Fibroblast of skin of right biceps (primary cell): ENCODE results near the gene KDM4D.
"Not testable (repeated sequence)": the region's sequence is repeated elsewhere in the genome, so short reads cannot be mapped to it uniquely, and the experiment has no call there.

Source experiments
- DNase-seq: peaks from one replicate; pipeline ENCODE4 v3.0.0-alpha.2; 2013

Gene KDM4D

DNA sequence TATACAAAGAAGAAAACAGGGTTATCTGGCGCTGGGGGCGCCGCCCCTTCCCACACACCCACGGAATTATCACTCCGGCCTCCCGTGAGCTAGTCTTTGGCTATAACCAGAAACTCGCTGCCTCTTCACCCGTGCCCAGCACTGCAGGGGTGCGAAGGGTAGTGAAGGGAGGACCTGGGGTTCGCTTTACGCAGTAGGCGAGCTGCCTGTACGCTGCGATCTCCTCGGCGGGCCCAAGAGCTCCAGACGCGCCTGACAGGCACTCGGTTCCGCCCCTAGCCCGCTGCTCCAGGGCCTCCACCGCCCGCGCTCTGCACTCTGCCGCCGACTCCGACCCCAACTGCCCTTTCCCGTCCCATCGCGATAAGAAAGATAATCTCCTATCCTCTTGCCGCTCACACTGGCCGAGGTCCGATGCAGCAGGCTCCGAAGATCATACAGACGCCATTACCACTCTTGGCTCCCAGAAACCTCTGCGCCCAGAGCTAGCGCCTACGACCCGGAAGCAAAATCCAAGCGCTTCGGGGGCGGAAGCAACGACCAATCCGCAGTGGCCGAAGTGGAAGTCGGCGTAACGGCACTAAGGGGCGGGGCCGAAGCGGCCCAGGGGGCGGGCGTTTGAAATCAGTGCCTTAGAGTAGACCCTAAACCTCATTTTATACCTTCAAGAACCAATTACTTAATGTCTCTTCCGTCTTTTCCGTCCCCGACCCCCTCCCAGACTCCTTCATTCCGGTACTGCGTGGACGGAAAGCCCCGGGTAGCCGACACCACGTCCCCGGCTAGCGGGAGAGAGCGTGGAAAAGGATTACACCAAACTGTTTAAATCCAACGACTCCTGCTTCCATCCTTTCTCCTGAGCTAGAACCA is at the start of gene KDM4D, which contains the start of gene CWC15:
KDM4D (plus strand) TSS at position 611 of the 870 bp plus-strand sequence. CDS start 23,664 bp downstream, outside the sequence.
CWC15 (minus strand) TSS at position 458 of the 870 bp plus-strand sequence. CDS start 1,371 bp downstream, outside the sequence.
- DNase-seq = peak; percentile 94

DNA sequence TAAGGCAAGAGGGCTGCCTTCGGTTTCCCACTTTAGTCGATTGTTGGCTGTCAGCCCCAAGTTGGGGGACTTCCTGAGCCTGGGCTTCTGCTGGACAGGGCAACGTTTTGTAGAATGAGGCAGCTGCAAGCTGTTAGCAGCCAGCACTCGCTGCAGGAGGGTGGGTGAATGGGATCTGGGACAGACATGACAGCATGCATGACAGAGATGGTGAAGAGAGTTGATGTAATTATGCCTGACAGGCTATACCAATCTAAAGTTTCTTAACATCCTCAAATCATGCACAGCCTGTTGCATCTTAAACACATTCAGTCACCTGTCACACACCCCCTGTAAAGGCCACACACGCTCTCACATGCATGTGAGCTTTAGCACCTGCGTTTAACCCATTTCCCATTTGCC is 49.3 kb upstream of the KDM4D start:
- DNase-seq = no peak

DNA sequence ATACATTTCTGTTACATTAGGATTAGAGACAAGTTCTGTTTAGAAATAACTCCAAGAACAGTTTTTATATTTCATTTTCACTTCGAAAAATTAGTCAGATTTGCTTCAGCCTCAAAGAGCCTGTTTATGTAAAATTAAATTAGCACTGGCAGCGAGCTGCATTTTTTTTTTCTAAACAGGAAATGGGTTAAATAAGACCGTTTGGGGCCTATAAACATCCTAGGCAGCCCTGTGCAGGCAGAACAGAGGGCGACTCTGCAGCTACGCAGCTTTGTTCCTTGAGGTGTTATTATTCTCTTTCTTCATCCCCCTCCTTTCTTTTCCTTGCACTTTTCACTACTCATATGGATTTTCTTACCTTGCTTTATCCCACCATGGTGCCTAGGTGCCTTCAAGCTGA is 48.9 kb upstream of the KDM4D start:
- DNase-seq = no peak

DNA sequence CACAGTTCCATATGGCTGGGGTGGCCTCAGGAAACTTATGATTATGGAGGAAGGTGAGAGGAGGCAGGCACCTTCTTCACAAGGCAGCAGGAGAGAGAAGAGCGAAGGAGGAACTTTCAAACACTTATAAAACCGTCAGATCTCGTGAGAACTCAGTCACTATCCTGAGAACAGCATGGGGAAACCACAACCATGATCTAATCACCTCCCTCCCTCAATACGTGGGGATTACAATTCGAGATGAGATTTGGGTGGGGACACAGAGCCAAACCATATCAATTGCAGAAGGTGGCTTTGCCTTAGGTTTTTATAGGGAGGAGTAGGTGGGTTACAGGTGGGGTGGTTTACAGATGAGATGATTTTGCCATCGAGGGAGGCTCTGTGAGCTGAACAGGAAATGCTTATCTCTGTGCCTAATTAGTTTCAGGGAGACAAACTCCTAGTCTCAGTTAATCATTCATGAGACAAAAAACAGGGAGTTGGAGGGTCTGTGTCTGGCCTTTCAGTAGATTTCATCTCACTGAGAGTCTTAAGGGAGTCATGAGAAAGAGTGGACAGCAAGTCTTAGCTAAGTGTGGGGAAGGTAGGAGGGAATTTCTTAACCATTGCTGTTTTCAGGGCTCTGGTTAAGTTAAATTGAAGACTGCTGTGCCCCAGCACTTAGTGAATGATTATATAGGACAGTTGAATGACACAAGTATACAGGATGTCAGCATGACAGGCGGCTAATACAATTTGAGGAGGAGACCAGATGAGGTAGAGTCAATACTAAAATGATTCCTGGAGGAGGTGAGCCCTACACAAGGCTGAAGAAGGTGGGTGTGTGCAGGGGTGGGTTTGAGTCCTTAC is 47.9 kb upstream of the KDM4D start:
- peak; percentile 22 for DNase-seq

DNA sequence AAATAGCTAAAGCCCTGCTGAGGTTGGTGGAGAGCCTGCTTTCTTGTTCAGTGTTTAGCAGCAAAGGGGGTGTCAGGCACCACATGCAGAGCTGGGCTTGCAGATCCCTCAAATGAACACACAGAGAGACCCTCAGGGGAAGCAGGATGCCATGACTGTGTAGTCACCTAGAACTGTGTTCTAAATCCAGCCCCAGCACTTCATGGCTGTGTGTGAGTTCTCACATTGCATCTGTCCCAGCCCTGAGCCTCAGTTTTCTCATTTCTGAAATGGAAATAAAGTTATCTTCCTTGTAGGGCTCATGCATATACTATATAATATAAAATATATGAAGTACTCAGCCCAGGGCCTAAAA is 47.3 kb upstream of the KDM4D start:
- peak; percentile 66 for DNase-seq

DNA sequence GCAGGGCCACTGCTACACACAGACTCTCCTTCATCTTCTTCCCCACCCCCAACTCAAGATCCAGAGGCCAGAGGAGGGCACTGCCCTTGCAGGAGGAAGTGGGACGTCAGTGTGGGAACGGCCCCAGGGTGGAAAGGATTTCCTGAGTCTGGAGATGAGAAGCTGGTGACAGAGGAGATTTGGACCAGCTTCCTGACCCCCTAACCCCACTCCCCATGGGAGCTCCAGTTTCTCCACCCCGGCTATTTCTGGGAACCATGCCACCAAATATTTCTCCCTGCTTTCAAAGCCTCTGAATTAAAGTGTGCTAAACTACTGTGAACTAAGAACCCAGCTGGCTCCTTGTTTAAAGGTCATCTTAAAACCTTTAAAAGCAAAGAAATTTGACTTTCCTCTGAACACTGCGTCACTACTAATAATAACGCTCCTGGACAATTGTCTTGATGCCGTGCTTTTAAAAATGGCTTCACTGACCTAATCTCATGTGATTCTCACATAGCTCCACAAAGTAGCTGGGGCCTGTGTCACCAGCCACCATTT is 46.7 kb upstream of the KDM4D start:
- DNase-seq = peak; percentile 94

DNA sequence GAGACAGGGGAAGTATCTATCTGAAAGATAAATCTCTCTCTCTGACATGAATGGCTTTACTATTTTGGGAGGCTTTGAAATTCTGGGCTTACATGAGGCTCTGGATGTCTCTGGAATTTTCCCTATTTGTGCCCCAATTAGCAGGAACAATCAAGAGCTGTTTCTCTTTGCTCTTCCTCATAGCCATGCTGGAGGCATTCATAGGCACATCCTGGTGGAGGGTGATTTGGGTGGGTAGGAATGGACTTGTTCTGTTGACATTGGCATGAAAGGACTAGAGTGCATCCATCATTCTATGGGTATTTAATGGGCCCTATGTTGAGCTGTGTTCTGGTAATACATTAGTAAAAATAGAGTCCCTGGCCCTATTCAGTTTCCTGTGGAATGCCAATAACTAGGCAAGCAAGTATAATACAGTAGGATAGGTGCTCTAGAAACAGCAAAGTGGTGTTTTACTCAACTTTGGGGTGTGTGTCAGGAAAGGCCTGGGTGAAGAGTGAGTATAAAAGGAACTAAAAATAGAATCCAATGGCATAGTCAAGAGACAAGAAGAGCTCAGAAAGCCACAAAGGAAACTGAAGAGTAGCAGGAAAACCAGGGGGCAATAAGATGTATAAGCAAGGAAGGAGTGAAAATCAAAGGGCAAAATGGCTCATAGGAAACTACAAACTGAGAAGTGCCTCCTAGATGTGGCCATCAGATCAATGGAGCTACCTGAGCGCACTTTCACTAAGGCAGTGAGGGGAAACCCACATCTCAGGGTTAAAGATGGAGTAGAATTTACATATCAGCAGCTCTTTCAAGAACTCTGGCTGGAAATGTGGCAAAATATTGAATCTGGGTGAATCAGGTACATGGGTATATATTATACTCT is 45.2 kb upstream of the KDM4D start:
- peak; percentile 64 for DNase-seq

DNA sequence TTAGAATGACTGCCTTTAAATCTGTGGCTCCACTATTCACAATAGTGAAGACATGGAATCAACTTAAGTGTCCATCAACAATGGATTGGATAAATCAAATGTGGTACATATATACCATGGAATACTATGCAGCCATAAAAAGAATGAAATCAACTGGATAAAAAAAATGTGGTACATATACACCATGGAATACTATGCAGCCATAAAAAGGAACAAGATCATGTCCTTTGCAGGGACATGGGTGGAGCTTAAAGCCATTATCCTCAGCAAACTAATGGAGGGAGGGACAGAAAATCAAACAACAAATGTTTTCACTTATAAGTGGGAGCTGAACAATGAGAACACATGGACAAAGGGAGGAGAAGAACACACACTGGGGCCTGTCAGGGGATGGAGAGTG is 41.4 kb upstream of the KDM4D start:
- not testable (repeated sequence) for DNase-seq

DNA sequence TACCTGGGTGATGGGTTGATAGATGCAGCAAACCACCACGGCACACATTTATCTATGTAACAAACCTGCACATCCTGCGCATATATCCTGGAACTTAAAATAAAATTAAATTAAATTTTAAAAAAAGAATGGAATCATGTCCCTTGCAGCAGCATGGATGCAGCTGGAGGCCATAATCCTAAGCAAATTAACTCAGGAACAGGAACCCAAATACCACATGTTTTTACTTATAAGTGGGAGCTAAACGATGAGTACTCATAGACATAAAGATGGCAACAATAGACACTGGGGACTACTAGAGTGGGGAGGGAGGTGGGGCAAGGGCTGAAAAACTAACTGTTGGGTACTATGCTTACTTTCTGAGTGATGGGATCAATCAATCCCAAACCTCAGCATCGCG is 41.0 kb upstream of the KDM4D start:
- peak; percentile 64 for DNase-seq

DNA sequence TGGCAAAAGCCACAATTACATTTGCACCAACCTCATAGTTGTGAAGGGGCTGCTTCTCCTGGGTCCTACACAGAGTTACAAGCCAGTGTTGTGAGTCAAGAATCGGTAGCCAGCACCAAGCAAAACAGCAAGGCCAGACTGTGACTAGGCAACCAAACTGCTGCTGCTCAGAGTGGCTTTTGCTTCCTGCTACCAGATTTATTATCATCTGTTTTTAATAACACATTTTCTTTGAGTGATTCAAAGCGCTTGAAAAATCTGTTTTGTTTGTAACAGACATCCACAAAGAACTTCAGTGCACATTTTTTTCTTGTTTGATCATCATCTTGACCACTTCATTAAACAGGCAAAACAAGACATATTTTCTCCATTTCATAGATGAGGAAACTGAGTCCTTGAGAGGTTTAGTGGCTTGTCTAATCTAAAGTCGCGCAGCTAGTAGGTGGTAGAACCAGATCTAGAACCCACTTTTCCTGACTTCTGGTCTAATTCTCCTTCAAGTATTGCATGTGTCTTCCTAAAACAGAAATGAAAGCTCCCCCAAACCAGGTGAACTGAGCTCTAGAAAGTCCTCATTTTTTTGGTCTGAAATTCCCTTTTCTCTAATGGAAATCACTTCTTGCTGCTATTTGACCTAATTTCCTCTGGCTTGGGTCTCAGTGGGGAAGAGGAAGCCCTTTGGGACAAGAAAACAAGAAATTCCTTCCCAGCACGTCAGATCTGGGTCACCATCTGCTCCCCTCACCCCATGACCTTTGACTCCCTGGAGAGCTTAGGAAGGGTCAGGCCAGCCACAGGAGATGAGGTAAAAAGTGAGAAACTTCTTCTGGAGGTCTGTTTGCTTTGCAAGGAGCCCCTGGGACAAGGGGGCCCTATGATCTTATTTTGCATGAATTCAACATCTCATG is 40.0 kb upstream of the KDM4D start:
- peak; percentile 99 for DNase-seq

DNA sequence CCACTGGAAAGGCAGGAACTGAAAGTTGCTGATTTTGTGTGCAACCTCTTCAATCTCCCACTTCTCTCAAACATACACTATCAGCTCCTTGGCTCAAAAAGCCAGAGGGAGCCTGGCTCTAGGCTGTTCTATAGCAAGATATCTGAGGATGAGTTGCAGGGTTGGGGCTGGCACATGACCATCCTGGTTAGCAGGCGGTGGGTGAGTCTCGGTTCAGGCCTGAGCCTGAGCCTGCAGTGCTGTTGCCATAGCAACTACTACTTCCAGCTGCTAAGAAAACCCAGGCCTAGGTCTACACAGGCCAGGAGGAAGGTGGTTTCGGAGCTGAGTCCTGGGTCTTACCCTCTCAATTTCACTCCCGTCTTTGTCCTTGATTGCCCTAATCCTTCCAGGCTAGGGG is 39.1 kb upstream of the KDM4D start:
- peak; percentile 66 for DNase-seq

DNA sequence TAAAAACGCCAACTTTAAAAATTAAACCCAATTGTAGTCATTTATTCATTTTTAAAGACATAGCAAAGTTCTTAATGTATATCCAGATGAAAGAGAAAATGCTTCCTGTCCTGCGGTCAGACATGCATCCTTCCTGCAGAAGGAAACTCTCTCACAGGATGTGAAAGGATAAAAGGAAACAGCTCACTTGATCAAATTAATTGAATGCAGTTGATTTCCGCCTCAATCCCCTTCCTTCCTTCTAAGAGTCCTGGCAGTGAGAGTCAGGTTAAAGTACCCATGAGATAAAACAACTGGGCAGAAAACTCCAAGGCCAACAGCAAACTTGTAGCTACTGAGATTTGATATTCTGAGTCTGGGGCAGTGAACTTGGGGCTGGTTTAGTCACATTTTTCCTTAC is 38.7 kb upstream of the KDM4D start:
- DNase-seq = peak; percentile 53

DNA sequence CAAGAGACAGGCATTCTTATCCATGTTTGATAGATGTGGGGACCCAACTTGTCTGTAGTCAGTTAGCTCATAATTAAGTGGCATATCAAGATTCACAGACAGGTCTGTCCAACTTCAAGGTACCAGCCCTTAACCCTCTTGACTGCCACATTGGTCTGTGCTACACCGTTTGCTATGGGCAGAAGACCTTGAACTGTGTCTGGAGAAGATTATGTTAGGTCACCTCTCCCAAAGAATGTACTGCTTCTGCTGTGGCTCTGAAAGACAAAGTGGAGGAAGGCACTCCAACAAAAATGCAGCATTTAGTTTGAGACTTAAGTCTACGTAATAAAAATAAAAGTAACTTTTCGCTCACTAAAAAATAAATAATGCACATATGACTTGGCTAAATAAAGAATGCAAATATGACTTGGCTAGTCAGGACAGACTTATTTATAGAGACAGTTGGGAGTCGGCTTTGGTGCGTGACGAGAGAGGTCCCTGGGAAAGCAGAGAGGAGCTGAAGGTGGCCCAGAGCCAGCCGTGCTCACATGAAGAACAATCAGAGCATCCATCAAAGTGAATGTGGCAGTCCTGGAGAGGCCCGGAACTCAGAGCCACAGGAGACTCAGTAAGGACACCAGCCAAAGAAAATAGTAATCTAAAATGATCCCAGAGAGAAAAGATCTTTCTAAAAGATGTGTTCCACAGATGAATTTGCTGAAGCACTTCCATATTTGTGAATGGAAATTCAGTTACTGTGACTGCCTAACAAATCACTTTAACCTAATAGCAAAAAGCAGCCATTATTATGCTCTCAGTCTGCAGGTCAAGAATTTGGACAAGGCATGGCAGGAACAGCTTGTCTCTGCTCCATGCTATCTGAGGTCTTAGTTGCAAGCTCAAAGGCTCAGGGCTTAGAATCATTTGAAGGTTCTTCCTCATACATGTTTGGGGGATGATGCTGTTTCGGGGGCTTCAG is 35.1 kb upstream of the KDM4D start:
- peak; percentile 97 for DNase-seq

DNA sequence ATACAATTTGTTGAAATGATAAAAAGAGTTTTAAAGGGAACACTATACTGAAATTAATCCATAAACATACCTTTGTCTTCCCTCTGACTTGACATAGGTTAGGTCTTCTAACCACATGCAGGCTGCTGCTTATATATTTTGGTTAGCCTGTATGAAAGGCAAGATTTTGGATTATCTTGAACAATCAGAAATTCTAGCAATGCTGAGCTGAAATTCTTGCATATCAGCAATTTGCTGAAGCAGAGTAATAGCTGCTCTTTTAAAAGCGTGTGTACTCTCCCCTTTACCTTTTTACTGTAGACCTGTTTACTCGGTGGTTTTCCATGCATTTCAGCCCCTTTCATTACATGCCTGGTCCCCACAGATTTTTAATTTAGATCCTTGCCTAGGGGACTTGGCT is 34.2 kb upstream of the KDM4D start:
- DNase-seq = no peak

DNA sequence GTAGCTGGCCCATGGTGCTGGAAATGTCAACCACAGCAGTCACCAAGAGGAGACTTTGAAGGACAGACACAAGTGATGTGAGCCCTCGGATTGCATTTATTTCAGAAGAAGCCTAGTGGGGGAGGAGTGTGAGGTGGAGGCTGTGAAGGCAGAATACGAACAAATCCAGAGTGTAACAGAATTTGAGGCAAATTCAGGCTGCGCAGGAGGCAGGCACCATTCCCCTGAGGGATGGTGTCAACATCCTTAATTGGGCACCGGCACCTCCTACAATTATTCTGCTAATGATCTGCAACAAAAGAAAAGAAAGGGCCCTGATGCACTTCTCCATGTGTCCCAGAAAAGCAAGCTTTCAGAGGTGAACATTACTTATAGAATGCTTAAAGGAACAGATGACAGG is 32.4 kb upstream of the KDM4D start:
- DNase-seq = no peak

DNA sequence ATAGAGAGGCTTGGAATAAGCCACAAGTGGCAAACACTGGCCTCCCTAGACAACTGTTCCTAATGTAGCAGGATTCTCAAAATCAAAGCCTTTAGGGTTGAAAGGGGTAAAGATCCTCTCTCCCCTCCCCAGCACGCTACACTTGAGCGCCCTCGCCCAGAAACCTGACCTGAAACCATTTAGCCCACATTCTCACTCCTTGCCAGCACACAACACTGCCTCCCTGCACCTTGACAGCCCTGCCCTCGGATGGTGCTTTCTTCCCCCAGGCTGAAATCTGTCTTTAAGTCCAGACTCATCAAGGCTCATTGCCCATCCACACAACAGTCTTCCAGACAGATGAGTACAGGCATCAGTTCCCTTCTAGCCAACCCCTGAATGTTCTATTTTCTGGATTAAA is 26.7 kb upstream of the KDM4D start:
- DNase-seq = no peak

DNA sequence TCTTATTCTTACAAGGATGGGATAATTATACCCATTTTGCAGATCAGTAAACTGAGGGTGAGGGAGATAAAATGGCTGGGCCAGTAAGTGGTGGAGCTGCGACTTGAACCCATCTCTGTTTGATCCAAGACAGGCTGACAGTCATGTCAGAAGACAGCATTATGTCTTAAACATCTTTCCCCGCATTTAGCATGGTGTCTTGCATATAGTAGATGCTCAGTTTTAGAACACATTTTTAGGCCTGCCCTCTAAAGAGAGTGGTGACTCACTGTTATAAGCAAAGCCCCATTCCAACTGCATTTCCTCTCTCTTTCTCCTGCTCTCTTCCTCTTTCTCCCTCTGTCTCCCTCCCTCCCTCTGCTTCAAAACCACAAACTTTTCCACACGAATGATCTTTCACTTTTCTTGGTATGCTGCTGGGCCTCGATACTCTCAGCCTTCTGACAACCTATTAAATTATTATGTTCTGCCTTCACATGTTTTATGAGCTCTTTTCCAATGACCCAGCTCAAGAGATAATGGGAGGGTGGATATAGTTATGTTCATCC is 25.4 kb upstream of the KDM4D start:
- DNase-seq = peak; percentile 91

DNA sequence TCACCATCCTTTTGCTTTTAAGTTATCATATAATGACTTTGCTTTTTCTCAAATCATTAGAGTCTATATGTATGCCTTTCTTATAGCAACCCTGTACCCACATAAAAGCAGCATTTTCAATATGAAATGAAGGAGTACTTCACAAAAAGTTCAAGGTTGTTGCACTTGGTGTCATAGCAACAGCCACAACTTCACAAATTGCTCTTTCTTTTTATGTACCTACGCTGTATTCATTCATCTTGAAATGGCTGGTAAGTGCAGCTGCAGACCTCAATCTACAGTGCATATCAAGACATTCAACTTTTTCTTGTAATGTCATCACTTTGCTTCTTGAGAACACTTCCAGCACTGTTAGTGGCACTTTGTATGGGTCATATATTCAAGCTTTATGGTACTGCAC is 18.8 kb upstream of the KDM4D start:
- no peak for DNase-seq

DNA sequence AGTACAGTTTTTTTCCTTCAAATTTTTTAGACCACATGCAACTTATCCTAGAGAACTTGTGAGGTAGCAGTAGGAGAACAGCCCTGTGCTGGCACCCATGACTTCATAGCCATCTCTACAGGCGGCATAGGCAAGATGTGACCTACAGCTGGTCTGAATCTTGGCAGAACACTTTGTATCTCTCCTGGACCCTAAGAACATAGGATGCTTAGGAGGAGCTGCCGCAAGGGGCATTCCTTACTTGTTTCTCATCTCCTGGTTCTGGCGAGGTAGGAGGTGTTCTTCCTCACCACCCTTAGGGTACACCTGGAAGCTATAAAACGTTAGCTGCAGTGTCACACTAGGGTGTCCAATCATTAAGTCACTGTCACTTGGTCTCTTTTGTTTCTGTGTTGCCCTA is 16.5 kb upstream of the KDM4D start:
- no peak for DNase-seq

DNA sequence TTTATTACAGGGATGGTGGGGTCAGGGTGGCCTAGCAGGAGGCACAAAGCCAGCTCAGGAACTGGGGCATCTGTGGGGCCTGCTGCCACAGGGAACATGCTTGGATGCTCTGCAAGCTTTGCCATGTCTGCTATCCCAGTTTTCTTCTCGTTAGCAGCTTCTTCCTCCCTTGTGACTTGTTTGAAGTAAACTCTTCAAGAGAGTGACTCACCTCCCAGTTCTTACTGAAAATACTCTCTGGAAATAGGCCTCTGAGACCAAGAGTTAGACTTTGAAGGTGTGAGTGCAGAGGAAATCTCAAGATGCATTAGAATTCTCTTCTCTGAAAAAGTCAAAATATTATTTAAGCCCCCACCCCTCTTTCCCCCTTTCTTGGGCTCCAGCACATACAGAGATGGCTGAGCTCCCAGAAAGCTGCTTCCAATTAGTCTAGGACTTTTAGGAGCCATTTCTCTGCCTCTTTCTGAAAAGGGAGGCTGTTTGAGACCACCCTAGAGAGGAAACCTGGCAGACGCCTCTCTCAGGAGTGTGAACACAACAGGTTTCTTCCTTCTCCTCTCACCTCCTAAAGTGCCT is 15.3 kb upstream of the KDM4D start:
- DNase-seq = peak; percentile 54
